ENCODE results near the gene LAMB4. TPM values are rescaled to one million over a fixed set of nuclear protein-coding genes. Genes with fewer than 3 reads are reported as not detected.

LAMB4 gene
- polyA plus RNA-seq, 1 experiment = 0.33 TPM

DNA sequence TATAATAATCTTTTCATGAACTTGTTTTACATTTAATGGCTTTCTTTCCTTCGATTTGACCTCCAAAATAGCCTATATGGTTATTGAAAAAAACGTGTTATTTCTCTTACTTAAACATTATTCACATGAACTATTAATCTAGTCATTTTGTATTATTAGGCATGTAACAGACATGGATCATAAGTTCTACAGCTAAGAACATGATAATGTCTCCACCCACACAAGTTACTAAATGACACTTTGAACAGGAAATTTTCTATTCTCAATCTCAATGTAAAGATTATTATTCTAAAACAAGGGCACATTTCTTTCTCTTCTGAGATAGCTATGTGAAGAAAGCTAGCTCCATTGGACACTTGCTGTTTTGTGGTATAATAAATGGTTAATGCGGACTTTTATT, 10.0 kb downstream of the LAMB4 start:
- CTCF ChIA-PET = no interaction called here
- DNase-seq (ENCODE audit: low read depth, low spot score) = no peak
- no peaks in the 10 kb centered on the region for H3K27me3 ChIP-seq (ENCODE audit: control insufficient read depth, insufficient read depth, low read length)
- TF ChIP-seq, protein P1, sequence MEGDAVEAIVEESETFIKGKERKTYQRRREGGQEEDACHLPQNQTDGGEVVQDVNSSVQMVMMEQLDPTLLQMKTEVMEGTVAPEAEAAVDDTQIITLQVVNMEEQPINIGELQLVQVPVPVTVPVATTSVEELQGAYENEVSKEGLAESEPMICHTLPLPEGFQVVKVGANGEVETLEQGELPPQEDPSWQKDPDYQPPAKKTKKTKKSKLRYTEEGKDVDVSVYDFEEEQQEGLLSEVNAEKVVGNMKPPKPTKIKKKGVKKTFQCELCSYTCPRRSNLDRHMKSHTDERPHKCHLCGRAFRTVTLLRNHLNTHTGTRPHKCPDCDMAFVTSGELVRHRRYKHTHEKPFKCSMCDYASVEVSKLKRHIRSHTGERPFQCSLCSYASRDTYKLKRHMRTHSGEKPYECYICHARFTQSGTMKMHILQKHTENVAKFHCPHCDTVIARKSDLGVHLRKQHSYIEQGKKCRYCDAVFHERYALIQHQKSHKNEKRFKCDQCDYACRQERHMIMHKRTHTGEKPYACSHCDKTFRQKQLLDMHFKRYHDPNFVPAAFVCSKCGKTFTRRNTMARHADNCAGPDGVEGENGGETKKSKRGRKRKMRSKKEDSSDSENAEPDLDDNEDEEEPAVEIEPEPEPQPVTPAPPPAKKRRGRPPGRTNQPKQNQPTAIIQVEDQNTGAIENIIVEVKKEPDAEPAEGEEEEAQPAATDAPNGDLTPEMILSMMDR (IDR thresholded peaks at IDR 0.05; ENCODE audit: low read depth, low read length) = no peak
- no peaks in the 10 kb centered on the region for H3K9me3 ChIP-seq (ENCODE audit: control insufficient read depth, insufficient read depth, low read length)
- POLR2A ChIA-PET = no interaction called here
- no peak overlapping the region for H3K27ac ChIP-seq (ENCODE audit: low read depth, low read length)
- no peak overlapping the region for H3K4me3 ChIP-seq (ENCODE audit: low read depth, low read length)

DNA sequence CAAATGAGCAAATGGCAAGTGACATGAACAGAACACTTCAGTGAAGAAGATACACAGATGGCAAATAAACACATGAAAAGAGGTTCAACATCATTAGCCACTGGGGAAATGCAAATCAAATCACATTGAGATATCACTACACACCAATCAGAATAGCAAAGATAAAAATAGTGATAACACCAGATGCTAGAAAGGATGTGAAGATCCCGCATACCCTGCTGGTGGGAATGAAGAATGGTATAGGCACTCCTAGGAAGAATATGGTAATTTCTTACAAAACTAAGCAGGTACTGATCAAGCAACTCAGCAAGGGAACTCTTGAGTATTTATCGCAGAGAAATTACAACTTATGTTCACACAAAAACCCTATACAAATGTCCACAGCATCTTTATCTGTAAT, 11.2 kb downstream of the LAMB4 start:
- no peak overlapping the region for H3K27ac ChIP-seq (ENCODE audit: low read depth, low read length)
- no peaks in the 10 kb centered on the region for H3K9me3 ChIP-seq (ENCODE audit: control insufficient read depth, insufficient read depth, low read length)
- POLR2A ChIA-PET = no interaction called here
- H3K27me3 ChIP-seq (ENCODE audit: control insufficient read depth, insufficient read depth, low read length) = no peaks in the 10 kb centered on the region
- H3K4me3 ChIP-seq (ENCODE audit: low read depth, low read length) = no peak overlapping the region
- CTCF ChIA-PET = interaction anchor here (0.6 to 2.6 kb wide), 2 partner anchors 8 to 27 kb away, joined by 3 to 9 read pairs; no protein-coding TSS in a partner anchor
- no peak for DNase-seq (ENCODE audit: low read depth, low spot score)
- TF ChIP-seq, protein P1 (IDR thresholded peaks at IDR 0.05; ENCODE audit: low read depth, low read length) = no peak

DNA sequence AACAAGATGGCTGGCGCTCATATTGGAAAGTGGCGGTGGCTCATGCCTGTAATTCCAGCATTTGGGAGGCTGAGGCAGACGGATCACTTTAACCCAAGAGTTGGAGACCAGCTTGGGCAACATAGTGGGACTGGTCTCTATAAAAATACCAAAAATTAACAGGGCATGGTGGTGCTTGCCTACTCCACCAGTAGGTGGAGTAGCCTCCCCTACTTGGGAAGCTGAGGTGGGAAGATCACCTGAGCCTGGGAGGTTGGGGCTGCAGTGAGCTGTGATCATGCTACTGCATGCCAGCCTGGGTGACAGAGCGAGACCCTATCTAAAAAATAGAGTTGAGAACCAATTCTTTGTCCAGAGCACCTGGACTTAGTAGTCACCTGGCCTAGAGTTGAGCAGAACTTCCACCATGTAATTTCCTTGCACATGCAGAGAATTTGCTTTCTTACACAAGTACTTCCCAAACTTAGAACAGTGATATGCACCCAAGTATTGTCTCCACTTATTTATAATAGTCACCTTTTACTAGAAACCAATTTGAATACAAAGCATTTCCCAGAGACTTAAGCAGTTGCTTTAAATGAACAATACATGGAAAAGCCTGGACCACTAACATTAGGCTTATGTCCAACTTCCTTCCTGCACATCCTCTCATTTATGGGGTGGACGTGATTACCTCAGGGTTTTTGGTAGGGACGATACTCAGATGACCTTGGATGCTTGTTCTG, 15.9 kb downstream of the LAMB4 start:
- ChIA-PET CTCF (interaction anchor here (1.4 kb wide), 1 partner anchor 32 kb away, joined by 5 read pairs; no protein-coding TSS in a partner anchor), POLR2A (no interaction called here)
- Histone ChIP-seq H3K27me3 (ENCODE audit: control insufficient read depth, insufficient read depth, low read length) (no peaks in the 10 kb centered on the region), H3K4me3 (ENCODE audit: low read depth, low read length) (no peak overlapping the region), H3K27ac (ENCODE audit: low read depth, low read length) (no peak overlapping the region), H3K9me3 (ENCODE audit: control insufficient read depth, insufficient read depth, low read length) (no peaks in the 10 kb centered on the region)
- DNase-seq (ENCODE audit: low read depth, low spot score) = no peak
- TF ChIP-seq, protein P1 (IDR thresholded peaks at IDR 0.05; ENCODE audit: low read depth, low read length) = peak; percentile 33

DNA sequence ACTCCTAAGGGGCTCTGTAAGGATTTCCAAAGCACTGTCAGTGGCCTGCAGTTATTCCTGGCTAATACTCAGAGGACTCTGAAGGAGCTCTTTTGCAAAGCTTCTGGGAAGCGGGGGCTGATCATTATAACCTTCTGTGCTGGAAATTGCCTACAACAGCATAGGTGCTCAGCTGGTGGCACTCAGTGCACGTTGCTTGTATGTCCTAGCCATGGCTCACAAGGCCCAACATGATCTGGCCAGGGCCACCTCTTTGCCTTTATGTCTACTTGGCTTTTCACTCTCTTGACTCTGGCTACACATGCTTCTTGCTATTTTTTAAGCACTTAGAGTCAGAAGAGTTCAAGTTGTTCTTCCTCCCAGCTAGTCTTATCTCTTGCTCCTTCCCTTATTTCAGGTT, 17.5 kb downstream of the LAMB4 start:
- POLR2A ChIA-PET = interaction anchor here (0.9 kb wide), 1 partner anchor 33 kb away, joined by 3 read pairs; no protein-coding TSS in a partner anchor
- Histone ChIP-seq H3K27me3 (ENCODE audit: control insufficient read depth, insufficient read depth, low read length) (no peaks in the 10 kb centered on the region), H3K4me3 (ENCODE audit: low read depth, low read length) (no peak overlapping the region), H3K27ac (ENCODE audit: low read depth, low read length) (no peak overlapping the region), H3K9me3 (ENCODE audit: control insufficient read depth, insufficient read depth, low read length) (no peaks in the 10 kb centered on the region)
- CTCF ChIA-PET = interaction anchor here (0.6 to 1.3 kb wide), 2 partner anchors 33 to 35 kb away, joined by 3 read pairs; no protein-coding TSS in a partner anchor
- DNase-seq (ENCODE audit: low read depth, low spot score) = no peak
- TF ChIP-seq, protein P1 (IDR thresholded peaks at IDR 0.05; ENCODE audit: low read depth, low read length) = no peak

DNA sequence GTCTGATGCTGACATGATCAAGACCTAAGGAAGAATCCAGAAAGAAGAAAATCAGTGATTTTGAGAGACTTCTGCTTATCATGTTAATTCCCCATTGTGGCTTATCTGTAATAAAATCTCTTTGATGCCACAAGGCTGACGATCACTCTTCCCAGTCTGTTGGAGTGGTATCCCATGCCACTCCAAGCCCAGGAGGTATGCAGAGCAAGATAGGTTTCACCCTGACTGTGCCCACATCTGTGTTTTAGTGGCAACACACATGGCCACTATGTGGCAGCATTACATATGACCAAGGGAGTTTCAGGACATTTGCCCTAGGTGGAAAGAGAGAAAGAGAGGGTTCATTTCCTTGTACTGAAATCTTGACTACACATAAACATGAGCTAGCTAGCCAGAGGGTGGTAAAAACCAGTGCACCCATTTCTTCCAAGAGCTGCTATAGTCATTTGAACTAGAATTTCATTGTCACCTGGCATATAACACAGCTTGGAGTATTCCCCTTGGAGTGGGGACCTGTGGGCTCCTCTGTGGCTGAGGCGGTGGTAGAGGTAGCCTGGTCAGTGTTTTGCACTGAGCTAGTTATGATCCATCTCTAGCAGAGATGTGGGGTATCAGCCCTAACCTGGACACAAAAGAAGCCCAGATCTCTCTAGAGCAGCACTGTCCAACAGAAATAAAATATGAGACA, 20.8 kb downstream of the LAMB4 start:
- ChIA-PET CTCF (interaction anchor here (0.6 to 0.8 kb wide), 3 partner anchors 8 to 34 kb away, joined by 3 read pairs; no protein-coding TSS in a partner anchor), POLR2A (no interaction called here)
- H3K27me3 ChIP-seq (ENCODE audit: control insufficient read depth, insufficient read depth, low read length) = no peaks in the 10 kb centered on the region
- H3K4me3 ChIP-seq (ENCODE audit: low read depth, low read length) = no peak overlapping the region
- TF ChIP-seq, protein P1 (IDR thresholded peaks at IDR 0.05; ENCODE audit: low read depth, low read length) = peak; percentile 30; the same call in 1 of the 2 replicates
- DNase-seq (ENCODE audit: low read depth, low spot score) = no peak
- no peak overlapping the region for H3K27ac ChIP-seq (ENCODE audit: low read depth, low read length)
- no peaks in the 10 kb centered on the region for H3K9me3 ChIP-seq (ENCODE audit: control insufficient read depth, insufficient read depth, low read length)
